HG03558 (cell line): ENCODE results near the gene SGPP2.
A peak's percentile ranks its signal among the peaks of the same experiment; 100 is the strongest.

Experiments
- ATAC-seq: cut with Tn5 transposase; IDR thresholded peaks from one replicate; pipeline ENCODE4 v1.9.1; 2021; ENCODE audit warnings: moderate number of reproducible peaks; ENCODE audit not compliant: unreplicated experiment; ENCODE audit errors: extremely low read depth

Gene SGPP2

GRCh38 chr2:222518570-222519381, 94.4 kb downstream of the SGPP2 start:
- ATAC-seq, result no peak

DNA sequence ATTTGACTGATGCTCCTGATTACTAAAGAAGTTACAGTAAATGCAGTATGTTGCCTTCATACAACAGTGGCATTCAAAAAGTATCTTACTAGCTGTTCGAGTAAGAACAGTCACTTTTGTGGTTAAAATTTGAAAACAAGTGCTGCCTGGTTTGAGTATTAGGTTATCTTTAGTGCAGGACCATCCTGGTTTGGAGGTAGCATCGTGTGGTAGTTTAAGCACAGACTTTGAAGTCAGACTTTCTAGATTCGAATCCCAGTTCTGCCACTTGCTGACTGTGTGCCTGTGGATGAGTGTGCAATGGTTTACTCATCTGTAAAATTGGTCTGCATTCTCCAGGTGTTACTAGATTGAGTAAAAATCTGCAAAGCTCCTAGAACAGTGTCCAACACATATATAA, 96.8 kb downstream of the SGPP2 start:
- peak; percentile 66 for ATAC-seq

DNA sequence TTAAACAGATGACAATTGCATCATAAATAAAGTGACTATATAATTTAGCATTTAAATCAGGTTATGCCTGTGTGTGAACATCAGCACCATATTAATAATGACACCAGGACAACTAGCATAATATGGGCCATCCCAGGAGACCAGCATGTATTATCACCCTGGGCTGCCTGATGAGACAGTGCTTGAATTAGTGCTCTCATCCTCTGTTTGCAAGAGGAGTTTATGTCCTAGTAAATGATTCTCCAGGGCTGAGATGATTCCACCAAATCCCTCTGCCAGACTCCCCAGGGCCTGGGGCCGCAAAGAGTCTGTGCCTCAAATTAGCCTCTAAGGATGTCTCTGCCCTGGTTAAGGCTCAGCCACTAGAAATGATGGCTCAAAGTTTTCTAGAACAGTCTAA, 97.7 kb downstream of the SGPP2 start:
- no peak for ATAC-seq

DNA sequence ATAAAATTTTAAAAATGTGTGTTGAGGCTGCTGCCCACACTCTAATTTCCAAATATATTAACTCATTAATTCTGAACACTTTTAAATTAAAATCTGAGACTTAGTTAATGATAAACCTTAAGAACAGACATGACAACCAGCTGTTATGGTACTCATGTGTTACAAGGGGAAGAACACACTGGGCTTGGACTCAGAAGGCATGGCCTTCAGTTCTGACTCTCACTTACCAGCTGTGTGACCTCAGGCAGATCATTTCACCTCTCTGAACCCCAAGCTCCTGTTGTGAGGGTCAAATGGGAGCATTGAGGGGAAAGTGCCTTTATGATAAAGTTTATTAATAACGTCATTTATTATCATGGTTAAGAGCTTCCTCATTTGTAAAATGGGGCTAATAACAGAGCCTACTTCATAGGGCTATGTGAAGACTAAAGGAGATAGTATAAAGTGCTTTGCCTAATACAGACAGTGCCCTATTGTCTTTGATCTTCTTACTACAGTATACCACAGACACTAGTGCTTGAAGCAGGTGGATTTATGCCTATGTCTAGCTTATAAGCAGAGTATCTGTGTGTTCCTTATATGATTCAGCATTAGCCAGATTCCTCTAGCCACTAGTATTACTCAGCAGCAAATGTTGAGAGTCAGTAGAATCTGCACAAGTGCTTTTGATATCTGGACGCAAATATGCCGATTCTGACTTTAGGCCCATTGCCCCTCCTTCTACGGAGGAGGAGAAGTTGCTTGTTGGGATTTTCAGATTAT, 99.6 kb downstream of the SGPP2 start:
- ATAC-seq, result no peak

- ATAC-seq, result no peak
Observed at GRCh38 chr2:222525811-222526210, 101.5 kb downstream of the SGPP2 start.

GRCh38 chr2:222526480-222527277, 102.3 kb downstream of the SGPP2 start:
- ATAC-seq, result no peak

- ATAC-seq, result no peak
Observed at GRCh38 chr2:222532315-222532714, 108.0 kb downstream of the SGPP2 start.

- no peak for ATAC-seq
Observed at GRCh38 chr2:222535477-222535876, 111.1 kb downstream of the SGPP2 start.

DNA sequence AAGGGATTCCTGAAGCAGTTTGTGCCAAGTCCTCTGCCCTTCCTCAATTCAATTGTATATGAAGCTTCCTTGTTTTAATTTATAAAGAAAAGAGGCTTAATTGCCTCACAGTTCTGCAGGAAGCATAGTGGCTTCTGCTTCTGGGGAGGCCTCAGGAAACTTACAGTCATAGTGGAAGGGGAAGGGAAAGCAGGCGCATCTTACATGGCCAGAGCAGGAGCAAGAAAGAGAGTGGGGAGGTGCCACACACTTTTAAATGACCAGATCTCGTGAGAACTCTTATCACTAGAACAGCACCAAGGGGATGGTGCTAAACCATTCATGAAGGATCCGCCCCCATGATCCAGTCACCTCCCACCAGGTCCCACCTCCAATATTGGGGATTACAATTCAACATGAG, 114.2 kb downstream of the SGPP2 start:
- no peak for ATAC-seq

GRCh38 chr2:222544661-222545060, 120.3 kb downstream of the SGPP2 start:
- no peak for ATAC-seq

- ATAC-seq, result no peak
Observed at GRCh38 chr2:222545823-222546795, 121.8 kb downstream of the SGPP2 start.

DNA sequence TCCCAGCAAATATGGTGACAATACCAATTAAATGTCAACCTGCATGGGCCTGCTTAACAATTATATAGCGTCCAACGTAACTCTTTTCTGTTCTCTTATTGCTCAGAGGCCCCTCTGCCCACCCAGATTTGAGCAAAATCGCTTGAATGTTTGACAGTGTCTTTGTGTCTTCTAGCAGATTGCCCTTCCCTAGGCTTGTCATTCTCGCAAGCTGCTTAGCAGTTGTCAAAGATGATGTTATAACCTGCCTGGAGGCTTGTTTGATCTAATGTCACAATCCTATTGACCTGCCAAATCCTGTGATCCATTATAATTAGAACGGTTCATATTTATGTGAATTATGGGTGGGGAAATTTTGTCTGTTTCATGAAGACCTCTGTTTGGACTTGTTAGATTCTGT, 122.7 kb downstream of the SGPP2 start:
- ATAC-seq, result no peak

DNA sequence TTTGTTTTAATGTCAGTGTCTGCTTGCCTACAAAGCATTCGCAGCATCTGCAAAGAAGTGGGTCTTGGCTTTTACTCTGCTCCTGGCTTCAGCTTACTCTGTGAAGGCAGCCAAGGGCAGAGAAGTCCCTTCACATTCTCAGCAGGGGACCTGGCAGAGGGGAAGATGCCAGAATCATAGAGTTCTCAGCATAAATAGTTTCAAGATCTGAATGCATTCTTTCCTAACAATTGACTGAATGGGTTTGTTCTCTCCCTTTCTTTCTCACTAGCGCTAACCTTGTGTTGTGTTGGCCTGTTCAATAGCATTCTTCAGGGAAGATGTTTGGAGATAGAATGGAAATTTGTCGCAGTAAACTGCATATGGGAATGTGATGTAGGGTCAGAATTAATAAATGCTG, 124.6 kb downstream of the SGPP2 start:
- no peak for ATAC-seq

DNA sequence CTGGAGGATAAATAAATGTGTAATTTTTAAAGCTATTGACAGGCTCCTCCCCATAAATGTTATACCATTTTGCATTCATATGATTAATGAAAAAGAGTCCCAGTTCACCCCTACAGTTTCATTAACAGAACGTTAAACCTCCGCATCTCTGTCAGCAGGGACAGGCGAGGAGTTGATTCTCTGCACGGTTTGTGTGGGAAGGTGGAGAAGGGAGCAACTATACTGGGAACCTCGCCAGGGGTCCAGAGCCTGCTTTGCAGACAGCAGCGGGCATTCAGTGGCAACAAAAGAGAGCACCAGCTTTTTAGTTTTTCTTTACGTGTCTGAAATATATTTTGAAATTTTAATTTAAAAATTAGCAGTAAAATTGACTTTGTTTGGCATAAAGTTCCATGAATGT, 130.2 kb downstream of the SGPP2 start:
- ATAC-seq, result no peak

DNA sequence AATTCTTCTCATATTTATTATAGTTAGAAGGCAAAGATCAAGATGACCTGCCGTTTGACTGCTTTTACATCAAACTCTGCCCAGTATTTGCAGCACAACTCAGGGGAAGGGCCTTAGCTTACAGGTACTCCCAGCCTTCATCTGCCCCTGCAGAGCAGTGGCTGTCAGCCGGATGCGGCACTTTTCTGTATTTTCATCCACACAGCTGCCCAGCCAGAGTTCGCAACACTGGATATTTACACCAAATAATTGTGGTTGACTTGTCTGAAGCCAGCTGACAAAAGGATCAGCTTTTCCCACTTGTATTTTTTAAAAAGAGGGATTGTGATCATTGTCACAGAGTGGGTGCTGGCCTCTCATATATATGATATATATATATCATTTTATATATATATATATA, 136.8 kb downstream of the SGPP2 start:
- ATAC-seq, result no peak

DNA sequence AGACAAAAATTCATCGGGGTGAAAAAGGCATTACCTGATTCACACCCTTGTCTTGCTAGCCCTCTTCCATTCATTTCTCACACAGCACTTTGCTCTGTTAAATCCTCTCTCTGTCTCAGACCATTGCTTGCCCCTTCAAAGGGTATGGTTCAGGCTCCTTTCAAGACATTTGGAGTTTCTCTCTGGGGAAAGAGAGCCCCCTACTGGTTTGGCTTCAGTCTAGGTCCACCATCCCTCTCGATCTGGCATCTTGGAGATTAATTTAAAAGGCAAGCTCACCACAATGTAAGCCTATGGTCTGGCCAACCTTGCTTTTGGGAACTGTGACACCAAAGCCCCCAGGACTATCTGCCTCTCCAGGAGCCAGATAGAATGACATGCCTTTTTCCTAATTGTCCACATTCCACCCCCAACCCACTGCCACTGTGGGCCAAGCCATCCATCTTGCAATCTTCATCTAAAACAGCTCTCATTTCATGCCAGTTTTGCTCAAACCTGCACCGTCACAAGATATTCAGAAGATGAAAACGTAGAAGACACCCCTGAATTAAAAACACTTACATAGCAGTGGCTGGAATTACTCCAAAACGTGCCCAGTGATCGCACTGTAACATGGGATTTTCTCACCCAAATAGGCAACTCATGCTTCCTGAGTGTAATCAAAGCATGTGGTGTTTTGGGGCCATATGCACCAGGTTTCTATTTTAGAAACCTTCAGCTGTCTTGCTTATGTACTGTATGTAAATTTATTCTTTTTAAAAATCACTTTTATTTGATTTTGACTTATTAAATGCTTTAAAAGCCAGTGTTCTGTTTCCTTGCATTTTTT, 137.7 kb downstream of the SGPP2 start:
- peak; percentile 77 for ATAC-seq

DNA sequence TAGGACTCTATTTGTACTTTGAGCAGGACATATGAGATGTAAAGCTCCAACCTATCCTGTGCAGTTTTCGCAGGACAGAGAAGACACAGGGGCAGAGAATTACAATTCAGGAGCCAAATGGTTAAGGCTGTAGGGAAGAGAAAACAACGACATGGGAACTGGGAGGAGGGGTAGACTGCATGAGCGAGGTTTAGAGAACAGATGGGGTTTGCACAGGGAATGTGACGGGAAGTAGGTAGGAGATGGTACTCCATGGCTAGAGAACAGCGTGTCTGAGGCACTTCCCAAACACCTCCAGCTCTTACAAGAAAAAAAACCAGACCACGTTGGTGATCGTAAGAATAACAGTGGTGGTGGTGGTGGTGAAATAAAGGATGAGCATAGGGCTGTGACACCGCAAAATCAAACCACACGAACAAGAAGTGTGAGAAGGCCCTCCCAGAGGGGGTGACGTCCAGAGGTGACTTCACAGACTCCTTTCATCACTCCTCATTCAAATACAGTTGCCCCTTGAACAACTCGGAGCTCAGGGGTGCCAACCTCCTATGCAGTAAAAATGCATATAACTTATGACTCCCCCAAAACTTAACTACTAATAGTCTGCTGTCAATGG, 138.9 kb downstream of the SGPP2 start:
- no peak for ATAC-seq

GRCh38 chr2:222563936-222564335, 139.6 kb downstream of the SGPP2 start:
- ATAC-seq, result no peak
